HEK293 (cell line): ENCODE measurements around the gene DMBX1.

Experiments used
- CTCF ChIA-PET: fragments of 350-600 bp; formaldehyde crosslinking; extraction: SDS; loops from one replicate; lab custom pipeline; 2021; ENCODE audit warnings: antibody characterized with exemption; lab: Yijun Ruan, JAX
- POLR2A ChIA-PET: fragments of 300-600 bp; formaldehyde crosslinking; extraction: SDS; loops from one replicate; lab custom pipeline; 2020; ENCODE audit warnings: antibody characterized with exemption, inconsistent platforms; lab: Yijun Ruan, JAX
- H3K27ac ChIP-seq: fragments of 200-500 bp; sonication (Bioruptor generic); 2 replicates; pipeline ENCODE4 v1.5.1; 2014; ENCODE audit warnings: low read depth, low read length, control low read depth, inconsistent platforms; ENCODE audit errors: extremely low read depth
- H3K36me3 ChIP-seq, 2 experiments: fragments of 200-500 bp in 1 of 2; sonication (Bioruptor generic) in 1 of 2; 1 replicate in 1 of 2; 2 replicates in 1 of 2; pipeline ENCODE4 v1.5.1; 2014 to 2017; ENCODE audit warnings: inconsistent platforms in 2 of 2, low read length in 2 of 2; ENCODE audit not compliant: control insufficient read depth in 2 of 2, insufficient read depth in 1 of 2
- H3K4me1 ChIP-seq: fragments of 200-500 bp; sonication (Bioruptor generic); 2 replicates; pipeline ENCODE4 v1.5.1; 2014; ENCODE audit warnings: mild to moderate bottlenecking, low read length, inconsistent platforms; ENCODE audit not compliant: control insufficient read depth, insufficient read depth
- H3K4me3 ChIP-seq: 2 replicates; pipeline ENCODE4 v1.5.1; 2011; ENCODE audit warnings: low read depth, mild to moderate bottlenecking, control low read depth, low read length, moderate library complexity
- H3K9me3 ChIP-seq: fragments of 200-500 bp; sonication (Bioruptor generic); 2 replicates; pipeline ENCODE4 v1.5.1; 2014; ENCODE audit warnings: low read depth, low read length, inconsistent platforms; ENCODE audit not compliant: control insufficient read depth, insufficient read depth
- BCL6B ChIP-seq: fragments of 450-650 bp; formaldehyde crosslinking; IDR thresholded peaks from 2 replicates; pipeline ENCODE4 v1.5.1; 2017; ENCODE audit warnings: missing biosample characterization, missing genetic modification characterization
- CTCF ChIP-seq: fragments of 450-650 bp; formaldehyde crosslinking; IDR thresholded peaks from 2 replicates; pipeline ENCODE4 v1.5.1; 2016; ENCODE audit warnings: missing biosample characterization, missing genetic modification characterization
- EGR2 ChIP-seq: fragments of 450-650 bp; formaldehyde crosslinking; IDR thresholded peaks from 2 replicates; pipeline ENCODE4 v1.5.1; 2016; ENCODE audit warnings: low read depth, missing biosample characterization, missing genetic modification characterization
- KLF1 ChIP-seq: fragments of 450-650 bp; formaldehyde crosslinking; IDR thresholded peaks from 2 replicates; pipeline ENCODE4 v1.5.1; 2016; ENCODE audit warnings: missing biosample characterization, missing genetic modification characterization
- SP2 ChIP-seq: fragments of 450-650 bp; formaldehyde crosslinking; IDR thresholded peaks from 2 replicates; pipeline ENCODE4 v1.5.1; 2016; ENCODE audit warnings: missing biosample characterization, missing genetic modification characterization
- SP7 ChIP-seq: fragments of 450-650 bp; formaldehyde crosslinking; IDR thresholded peaks from 2 replicates; pipeline ENCODE4 v1.5.1; 2016; ENCODE audit warnings: missing biosample characterization, missing genetic modification characterization
- WT1 ChIP-seq: fragments of 450-650 bp; formaldehyde crosslinking; IDR thresholded peaks from 2 replicates; pipeline ENCODE4 v1.5.1; 2016; ENCODE audit warnings: missing biosample characterization, missing genetic modification characterization
- ZBTB17 ChIP-seq: fragments of 450-650 bp; formaldehyde crosslinking; IDR thresholded peaks from 2 replicates; pipeline ENCODE4 v1.5.1; 2016; ENCODE audit warnings: missing biosample characterization, missing genetic modification characterization
- ZFHX2 ChIP-seq: fragments of 450-650 bp; formaldehyde crosslinking; conservative IDR thresholded peaks from 2 replicates; pipeline ENCODE4 v1.5.1; 2016; ENCODE audit warnings: missing biosample characterization, missing genetic modification characterization
- ZFP37 ChIP-seq: fragments of 450-650 bp; formaldehyde crosslinking; IDR thresholded peaks from 2 replicates; pipeline ENCODE4 v1.5.1; 2016; ENCODE audit warnings: missing biosample characterization, missing genetic modification characterization
- ZIC2 ChIP-seq: fragments of 450-650 bp; formaldehyde crosslinking; IDR thresholded peaks from 2 replicates; pipeline ENCODE4 v1.5.1; 2016; ENCODE audit warnings: missing biosample characterization, missing genetic modification characterization
- ZNF114 ChIP-seq: fragments of 450-650 bp; formaldehyde crosslinking; IDR thresholded peaks from 2 replicates; pipeline ENCODE4 v1.5.0; 2017; ENCODE audit warnings: missing biosample characterization, missing genetic modification characterization
- ZNF184 ChIP-seq: fragments of 450-650 bp; IDR thresholded peaks from 2 replicates; pipeline ENCODE4 v1.5.1; 2018; ENCODE audit warnings: missing biosample characterization, mild to moderate bottlenecking, missing genetic modification characterization
- ZNF211 ChIP-seq: fragments of 450-650 bp; formaldehyde crosslinking; IDR thresholded peaks from 2 replicates; pipeline ENCODE4 v1.5.1; 2016; ENCODE audit warnings: low read depth, missing biosample characterization, missing genetic modification characterization
- ZNF366 ChIP-seq: fragments of 450-650 bp; formaldehyde crosslinking; conservative IDR thresholded peaks from 2 replicates; pipeline ENCODE4 v1.5.1; 2016; ENCODE audit warnings: missing biosample characterization, missing genetic modification characterization
- ZNF433 ChIP-seq: fragments of 450-650 bp; formaldehyde crosslinking; IDR thresholded peaks from 2 replicates; pipeline ENCODE4 v1.5.1; 2016; ENCODE audit warnings: missing biosample characterization, missing genetic modification characterization, low read depth
- ZNF521 ChIP-seq: fragments of 450-650 bp; formaldehyde crosslinking; IDR thresholded peaks from 2 replicates; pipeline ENCODE4 v1.5.1; 2017; ENCODE audit warnings: missing biosample characterization, mild to moderate bottlenecking, missing genetic modification characterization
- ZNF530 ChIP-seq: fragments of 450-650 bp; formaldehyde crosslinking; IDR thresholded peaks from 2 replicates; pipeline ENCODE4 v1.5.1; 2016; ENCODE audit warnings: low read depth, missing biosample characterization, missing genetic modification characterization
- ZNF555 ChIP-seq: fragments of 450-650 bp; formaldehyde crosslinking; conservative IDR thresholded peaks from 2 replicates; pipeline ENCODE4 v1.5.1; 2017; ENCODE audit warnings: missing biosample characterization, mild to moderate bottlenecking, missing genetic modification characterization, inconsistent platforms
- ZNF561 ChIP-seq: fragments of 450-650 bp; IDR thresholded peaks from 2 replicates; pipeline ENCODE4 v1.5.1; 2018; ENCODE audit warnings: missing biosample characterization, missing genetic modification characterization, borderline replicate concordance
- ZNF600 ChIP-seq: fragments of 450-650 bp; formaldehyde crosslinking; IDR thresholded peaks from 2 replicates; pipeline ENCODE4 v1.5.1; 2016; ENCODE audit warnings: missing biosample characterization, missing genetic modification characterization
- ZNF776 ChIP-seq: fragments of 450-650 bp; formaldehyde crosslinking; IDR thresholded peaks from 2 replicates; pipeline ENCODE4 v1.5.0; 2017; ENCODE audit warnings: missing biosample characterization, missing genetic modification characterization, borderline replicate concordance
- ZSCAN30 ChIP-seq: fragments of 450-650 bp; IDR thresholded peaks from 2 replicates; pipeline ENCODE4 v1.5.1; 2018; ENCODE audit warnings: missing biosample characterization, mild to moderate bottlenecking, missing genetic modification characterization, moderate library complexity
- TF ChIP-seq, protein P1 (sequence below): fragments of 450-650 bp; formaldehyde crosslinking; IDR thresholded peaks from 2 replicates; pipeline ENCODE4 v1.5.0; 2017; ENCODE audit warnings: missing biosample characterization, missing genetic modification characterization, borderline replicate concordance
- TF ChIP-seq, protein P2 (sequence below): fragments of 450-650 bp; formaldehyde crosslinking; IDR thresholded peaks from 2 replicates; pipeline ENCODE4 v1.5.1; 2016; ENCODE audit warnings: missing biosample characterization, missing genetic modification characterization
- TF ChIP-seq, protein P3 (sequence below): fragments of 450-650 bp; formaldehyde crosslinking; IDR thresholded peaks from 2 replicates; pipeline ENCODE4 v1.5.1; 2016; ENCODE audit warnings: missing biosample characterization, missing genetic modification characterization
- TF ChIP-seq, protein P4 (sequence below): fragments of 450-650 bp; formaldehyde crosslinking; IDR thresholded peaks from 2 replicates; pipeline ENCODE4 v1.5.1; 2016; ENCODE audit warnings: missing biosample characterization, missing genetic modification characterization

DMBX1 gene

GRCh38 chr1:46526691-46527291 lies 37.2 kb downstream of the DMBX1 start:
- H3K4me1 ChIP-seq, result peaks cover 5% of the 10 kb centered on the region; the same call in 1 of the 2 replicates

GRCh38 chr1:46527474-46528296 lies 38.0 kb downstream of the DMBX1 start:
- H3K27ac ChIP-seq, result no peak overlapping the region
- no peak overlapping the region for H3K4me3 ChIP-seq
- peaks cover under 1% of the 10 kb centered on the region; the same call in 1 of the 2 replicates for H3K4me1 ChIP-seq
- H3K36me3 ChIP-seq, result no peaks in the 10 kb centered on the region
- no peaks in the 10 kb centered on the region for H3K9me3 ChIP-seq
- POLR2A ChIA-PET, result interaction anchor here (0.9 kb wide), 1 partner anchor 40 kb away, joined by 3 read pairs; no protein-coding TSS in a partner anchor
- CTCF ChIA-PET, result interaction anchor here (0.5 to 15.0 kb wide), 28 partner anchors 9 to 198 kb away, joined by 3 to 418 read pairs (median 5); partner anchors contain the start of gene DMBX1
- no peak for TF ChIP-seq ZNF561 (tag by site-specific recombination)
- TF ChIP-seq CTCF, result peak; percentile 85
- TF ChIP-seq SP7 (tag by site-specific recombination), result 0 out of 2 replicates have a peak, but pooled peaks have one; percentile 19
- TF ChIP-seq, protein P1, sequence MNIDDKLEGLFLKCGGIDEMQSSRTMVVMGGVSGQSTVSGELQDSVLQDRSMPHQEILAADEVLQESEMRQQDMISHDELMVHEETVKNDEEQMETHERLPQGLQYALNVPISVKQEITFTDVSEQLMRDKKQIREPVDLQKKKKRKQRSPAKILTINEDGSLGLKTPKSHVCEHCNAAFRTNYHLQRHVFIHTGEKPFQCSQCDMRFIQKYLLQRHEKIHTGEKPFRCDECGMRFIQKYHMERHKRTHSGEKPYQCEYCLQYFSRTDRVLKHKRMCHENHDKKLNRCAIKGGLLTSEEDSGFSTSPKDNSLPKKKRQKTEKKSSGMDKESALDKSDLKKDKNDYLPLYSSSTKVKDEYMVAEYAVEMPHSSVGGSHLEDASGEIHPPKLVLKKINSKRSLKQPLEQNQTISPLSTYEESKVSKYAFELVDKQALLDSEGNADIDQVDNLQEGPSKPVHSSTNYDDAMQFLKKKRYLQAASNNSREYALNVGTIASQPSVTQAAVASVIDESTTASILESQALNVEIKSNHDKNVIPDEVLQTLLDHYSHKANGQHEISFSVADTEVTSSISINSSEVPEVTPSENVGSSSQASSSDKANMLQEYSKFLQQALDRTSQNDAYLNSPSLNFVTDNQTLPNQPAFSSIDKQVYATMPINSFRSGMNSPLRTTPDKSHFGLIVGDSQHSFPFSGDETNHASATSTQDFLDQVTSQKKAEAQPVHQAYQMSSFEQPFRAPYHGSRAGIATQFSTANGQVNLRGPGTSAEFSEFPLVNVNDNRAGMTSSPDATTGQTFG, result no peak
- peak; percentile 45; the same call in 1 of the 2 replicates for TF ChIP-seq ZBTB17 (tag by site-specific recombination)
- TF ChIP-seq WT1 (tag by site-specific recombination), result no peak
- peak; percentile 65 for TF ChIP-seq ZNF366
- TF ChIP-seq ZSCAN30 (tag by site-specific recombination), result 0 out of 2 replicates have a peak, but pooled peaks have one; percentile 47
- TF ChIP-seq, protein P2, sequence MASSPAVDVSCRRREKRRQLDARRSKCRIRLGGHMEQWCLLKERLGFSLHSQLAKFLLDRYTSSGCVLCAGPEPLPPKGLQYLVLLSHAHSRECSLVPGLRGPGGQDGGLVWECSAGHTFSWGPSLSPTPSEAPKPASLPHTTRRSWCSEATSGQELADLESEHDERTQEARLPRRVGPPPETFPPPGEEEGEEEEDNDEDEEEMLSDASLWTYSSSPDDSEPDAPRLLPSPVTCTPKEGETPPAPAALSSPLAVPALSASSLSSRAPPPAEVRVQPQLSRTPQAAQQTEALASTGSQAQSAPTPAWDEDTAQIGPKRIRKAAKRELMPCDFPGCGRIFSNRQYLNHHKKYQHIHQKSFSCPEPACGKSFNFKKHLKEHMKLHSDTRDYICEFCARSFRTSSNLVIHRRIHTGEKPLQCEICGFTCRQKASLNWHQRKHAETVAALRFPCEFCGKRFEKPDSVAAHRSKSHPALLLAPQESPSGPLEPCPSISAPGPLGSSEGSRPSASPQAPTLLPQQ (tag by site-specific recombination), result 0 out of 2 replicates have a peak, but pooled peaks have one; percentile 13

More at GRCh38 chr1:46526691-46527291, 37.2 kb downstream of the DMBX1 start:
- TF ChIP-seq ZNF433 (tag by site-specific recombination) (no peak), ZFHX2 (tag by site-specific recombination) (peak; percentile 56), BCL6B (tag by site-specific recombination) (0 out of 2 replicates have a peak, but pooled peaks have one; percentile 15), ZNF114 (no peak), ZNF530 (tag by site-specific recombination) (no peak), ZNF184 (tag by site-specific recombination) (no peak), SP2 (tag by site-specific recombination) (0 out of 2 replicates have a peak, but pooled peaks have one; percentile 12), ZIC2 (no peak), EGR2 (tag by site-specific recombination) (peak; percentile 56), ZNF555 (tag by site-specific recombination) (no peak), ZNF600 (0 out of 2 replicates have a peak, but pooled peaks have one; percentile 25), ZFP37 (tag by site-specific recombination) (no peak), KLF1 (peak; percentile 11; the same call in 1 of the 2 replicates), ZNF776 (no peak), ZNF521 (tag by site-specific recombination) (no peak), ZNF211 (tag by site-specific recombination) (no peak)
- TF ChIP-seq, protein P3, sequence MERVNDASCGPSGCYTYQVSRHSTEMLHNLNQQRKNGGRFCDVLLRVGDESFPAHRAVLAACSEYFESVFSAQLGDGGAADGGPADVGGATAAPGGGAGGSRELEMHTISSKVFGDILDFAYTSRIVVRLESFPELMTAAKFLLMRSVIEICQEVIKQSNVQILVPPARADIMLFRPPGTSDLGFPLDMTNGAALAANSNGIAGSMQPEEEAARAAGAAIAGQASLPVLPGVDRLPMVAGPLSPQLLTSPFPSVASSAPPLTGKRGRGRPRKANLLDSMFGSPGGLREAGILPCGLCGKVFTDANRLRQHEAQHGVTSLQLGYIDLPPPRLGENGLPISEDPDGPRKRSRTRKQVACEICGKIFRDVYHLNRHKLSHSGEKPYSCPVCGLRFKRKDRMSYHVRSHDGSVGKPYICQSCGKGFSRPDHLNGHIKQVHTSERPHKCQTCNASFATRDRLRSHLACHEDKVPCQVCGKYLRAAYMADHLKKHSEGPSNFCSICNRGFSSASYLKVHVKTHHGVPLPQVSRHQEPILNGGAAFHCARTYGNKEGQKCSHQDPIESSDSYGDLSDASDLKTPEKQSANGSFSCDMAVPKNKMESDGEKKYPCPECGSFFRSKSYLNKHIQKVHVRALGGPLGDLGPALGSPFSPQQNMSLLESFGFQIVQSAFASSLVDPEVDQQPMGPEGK (tag by site-specific recombination), result 0 out of 2 replicates have a peak, but pooled peaks have one; percentile 9
- TF ChIP-seq, protein P4, sequence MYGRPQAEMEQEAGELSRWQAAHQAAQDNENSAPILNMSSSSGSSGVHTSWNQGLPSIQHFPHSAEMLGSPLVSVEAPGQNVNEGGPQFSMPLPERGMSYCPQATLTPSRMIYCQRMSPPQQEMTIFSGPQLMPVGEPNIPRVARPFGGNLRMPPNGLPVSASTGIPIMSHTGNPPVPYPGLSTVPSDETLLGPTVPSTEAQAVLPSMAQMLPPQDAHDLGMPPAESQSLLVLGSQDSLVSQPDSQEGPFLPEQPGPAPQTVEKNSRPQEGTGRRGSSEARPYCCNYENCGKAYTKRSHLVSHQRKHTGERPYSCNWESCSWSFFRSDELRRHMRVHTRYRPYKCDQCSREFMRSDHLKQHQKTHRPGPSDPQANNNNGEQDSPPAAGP, result peak; percentile 14; the same call in 1 of the 2 replicates
- CTCF ChIA-PET, result interaction anchor here (0.5 to 15.0 kb wide), 24 partner anchors 8 to 199 kb away, joined by 3 to 418 read pairs (median 5); partner anchors contain the start of gene DMBX1
- POLR2A ChIA-PET, result interaction anchor here (0.5 to 0.9 kb wide), 2 partner anchors 15 to 39 kb away, joined by 3 read pairs; no protein-coding TSS in a partner anchor
- Histone ChIP-seq H3K27ac (no peak overlapping the region), H3K9me3 (no peaks in the 10 kb centered on the region), H3K36me3 (no peaks in the 10 kb centered on the region), H3K4me3 (no peak overlapping the region)
